ENCODE results near the gene ALDH1A1. TPM values are rescaled to one million over a fixed set of nuclear protein-coding genes. Genes with fewer than 3 reads are reported as not detected.

Gene ALDH1A1
- total RNA-seq, 1 donor from 2014 or later = 10.9 TPM

GRCh38 chr9:72894342-72894741, 58.5 kb downstream of the ALDH1A1 start:
- Mint-ChIP-seq H3K36me3 (no peaks in the 10 kb centered on the region), H3K27me3 (ENCODE audit: low read depth) (no peaks in the 10 kb centered on the region), H3K9me3 (peaks cover 2% of the 10 kb centered on the region), H3K27ac (no peak overlapping the region), H3K4me3 (no peak overlapping the region), H3K4me1 (peaks cover 3% of the 10 kb centered on the region)
- DNase-seq (ENCODE audit: low spot score in 2 of 2, unreplicated experiment in 2 of 2) = no peak
- no peak for TF ChIP-seq CTCF (IDR thresholded peaks at IDR 0.05; ENCODE audit: unreplicated experiment)

GRCh38 chr9:72893437-72893836, 59.4 kb downstream of the ALDH1A1 start:
- peaks cover 2% of the 10 kb centered on the region for H3K9me3 Mint-ChIP-seq
- no peaks in the 10 kb centered on the region for H3K27me3 Mint-ChIP-seq (ENCODE audit: low read depth)
- H3K4me1 Mint-ChIP-seq = no peaks in the 10 kb centered on the region
- DNase-seq (ENCODE audit: low spot score in 2 of 2, unreplicated experiment in 2 of 2) = no peak
- H3K36me3 Mint-ChIP-seq = no peaks in the 10 kb centered on the region
- TF ChIP-seq CTCF (IDR thresholded peaks at IDR 0.05; ENCODE audit: unreplicated experiment) = no peak
- H3K4me3 Mint-ChIP-seq = no peak overlapping the region
- no peak overlapping the region for H3K27ac Mint-ChIP-seq

- H3K36me3 Mint-ChIP-seq = no peaks in the 10 kb centered on the region
- no peaks in the 10 kb centered on the region for H3K4me1 Mint-ChIP-seq
- H3K4me3 Mint-ChIP-seq = no peak overlapping the region
- no peak overlapping the region for H3K27ac Mint-ChIP-seq
- TF ChIP-seq CTCF (IDR thresholded peaks at IDR 0.05; ENCODE audit: unreplicated experiment) = no peak
- no peak for DNase-seq (ENCODE audit: low spot score in 2 of 2, unreplicated experiment in 2 of 2)
- H3K9me3 Mint-ChIP-seq = peaks cover 9% of the 10 kb centered on the region
- H3K27me3 Mint-ChIP-seq (ENCODE audit: low read depth) = no peaks in the 10 kb centered on the region
These were observed 61.8 kb downstream of the ALDH1A1 start for GRCh38 chr9:72891043-72891442.

GRCh38 chr9:72888943-72889342, 63.9 kb downstream of the ALDH1A1 start:
- Mint-ChIP-seq H3K27me3 (ENCODE audit: low read depth) (no peaks in the 10 kb centered on the region), H3K9me3 (peaks cover 9% of the 10 kb centered on the region), H3K27ac (no peak overlapping the region), H3K36me3 (no peaks in the 10 kb centered on the region), H3K4me3 (no peak overlapping the region), H3K4me1 (no peaks in the 10 kb centered on the region)
- DNase-seq (ENCODE audit: low spot score in 2 of 2, unreplicated experiment in 2 of 2) = no peak
- no peak for TF ChIP-seq CTCF (IDR thresholded peaks at IDR 0.05; ENCODE audit: unreplicated experiment)

GRCh38 chr9:72888067-72888466, 64.8 kb downstream of the ALDH1A1 start:
- Mint-ChIP-seq H3K9me3 (peaks cover 9% of the 10 kb centered on the region), H3K27ac (no peak overlapping the region), H3K27me3 (ENCODE audit: low read depth) (no peaks in the 10 kb centered on the region), H3K4me3 (no peak overlapping the region), H3K36me3 (no peaks in the 10 kb centered on the region), H3K4me1 (no peaks in the 10 kb centered on the region)
- TF ChIP-seq CTCF (IDR thresholded peaks at IDR 0.05; ENCODE audit: unreplicated experiment) = no peak
- DNase-seq (ENCODE audit: low spot score in 2 of 2, unreplicated experiment in 2 of 2) = no peak

GRCh38 chr9:72886386-72886785, 66.5 kb downstream of the ALDH1A1 start:
- Mint-ChIP-seq H3K9me3 (peaks cover 7% of the 10 kb centered on the region), H3K4me3 (no peak overlapping the region), H3K27me3 (ENCODE audit: low read depth) (no peaks in the 10 kb centered on the region), H3K4me1 (no peaks in the 10 kb centered on the region), H3K36me3 (no peaks in the 10 kb centered on the region), H3K27ac (no peak overlapping the region)
- no peak for DNase-seq (ENCODE audit: low spot score in 2 of 2, unreplicated experiment in 2 of 2)
- no peak for TF ChIP-seq CTCF (IDR thresholded peaks at IDR 0.05; ENCODE audit: unreplicated experiment)

Measured in mesothelial cell of epicardium (in vitro differentiated cells).